Gastroesophageal sphincter (tissue), 4 donors: ENCODE results near the gene SLIT3. TPM values are rescaled to one million over a fixed set of nuclear protein-coding genes. Genes with fewer than 3 reads are reported as not detected.

Experiments
- ATAC-seq: fragments of 150-250 bp; one replicate; pipeline ENCODE4 v1.9.1; 2016; ENCODE audit warnings: mild to moderate bottlenecking, moderate library complexity
- H3K27ac ChIP-seq, 4 donors: fragments of 200-600 bp; sonication (generic) in 3 of 4; 1 replicate in 3 of 4; 2 replicates in 1 of 4; pipeline ENCODE4 v1.5.1; 2016 to 2019
- H3K27me3 ChIP-seq: fragments of 200-600 bp; sonication (generic); one replicate; pipeline ENCODE4 v1.5.1; 2019
- H3K36me3 ChIP-seq, 2 donors: fragments of 200-600 bp; sonication (generic); one replicate each; pipeline ENCODE4 v1.5.1; 2019; ENCODE audit warnings: control low read depth in 1 of 2
- H3K4me1 ChIP-seq, 3 donors: fragments of 200-600 bp; sonication (generic); 1 replicate in 2 of 3; 2 replicates in 1 of 3; pipeline ENCODE4 v1.5.1; 2016 to 2019; ENCODE audit warnings: control low read depth in 2 of 3
- H3K4me3 ChIP-seq, 2 donors: fragments of 200-600 bp; sonication (generic); one replicate each; pipeline ENCODE4 v1.5.1; 2019; ENCODE audit warnings: mild to moderate bottlenecking in 1 of 2, moderate library complexity in 1 of 2
- H3K9me3 ChIP-seq, 3 donors: fragments of 200-600 bp; sonication (generic); one replicate each; pipeline ENCODE4 v1.5.1; 2017 to 2019; ENCODE audit warnings: control low read depth in 2 of 3
- CTCF ChIP-seq, 4 experiments: fragments of 200-600 bp in 2 of 4; fragments of 450-650 bp in 2 of 4; sonication (generic) in 1 of 4; IDR thresholded peaks; one replicate each; pipeline ENCODE4 v1.5.1; 2017 to 2019; ENCODE audit warnings: antibody characterized with exemption in 4 of 4, mild to moderate bottlenecking in 2 of 4, moderate library complexity in 2 of 4
- EP300 ChIP-seq: sonication (generic); formaldehyde crosslinking; IDR thresholded peaks from one replicate; pipeline ENCODE4 v1.6.1; 2017; ENCODE audit warnings: antibody characterized with exemption, mild to moderate bottlenecking
- POLR2A ChIP-seq, 2 donors: fragments of 450-650 bp; IDR thresholded peaks; one replicate each; pipeline ENCODE4 v1.6.1; 2017; ENCODE audit warnings: antibody characterized with exemption in 2 of 2, mild to moderate bottlenecking in 2 of 2, moderate library complexity in 1 of 2
- POLR2AphosphoS5 ChIP-seq: sonication (generic); formaldehyde crosslinking; IDR thresholded peaks from one replicate; pipeline ENCODE4 v1.6.1; 2017; ENCODE audit warnings: antibody characterized with exemption
- WGBS, 2 donors: methylation state at CpG; one replicate each; pipeline ENCODE4 v1.1.5; 2018; ENCODE audit warnings: low coverage in 1 of 2; 5-methylcytosine and 5-hydroxymethylcytosine counted together
- total RNA-seq, 4 donors: library from RNA; depleted of rRNA; stranded (reverse); fragments of >200 nt; gene quantifications; one replicate each; pipeline ENCODE4 v1.1.0, GENCODE V29; 2016

The SLIT3 gene
- total RNA-seq, 4 donors from 2014 or later: 29.6 to 76.3 (median 31.1) TPM

- H3K4me1 ChIP-seq: peaks cover 0 to 68% (median 17%) of the 10 kb centered on the region in 3 donors
- H3K9me3 ChIP-seq: no peaks in the 10 kb centered on the region
- peaks cover 17% of the 10 kb centered on the region for H3K27me3 ChIP-seq
- peak overlapping the region; percentile 57 to 90 (median 90) for H3K27ac ChIP-seq
- no peak overlapping the region for H3K4me3 ChIP-seq
- TF ChIP-seq CTCF (IDR thresholded peaks at IDR 0.05) (no peak), POLR2A (IDR thresholded peaks at IDR 0.05) (no peak), POLR2AphosphoS5 (peak; percentile 41)
- 11 to 40% methylated on average over 9 of the region's 14 CpGs for WGBS, 2 donors
- H3K36me3 ChIP-seq: no peaks in the 10 kb centered on the region
- peak; percentile 28 for ATAC-seq
Measured at GRCh38 chr5:169296419-169297143, 4.4 kb downstream of the SLIT3 start.

- WGBS, 2 donors: 100% methylated on average over 1 of the region's 8 CpGs; no CpG with 5 or more reads in 1 of the 2 donors
- peaks cover 0 to 63% (median 22%) of the 10 kb centered on the region in 3 donors for H3K4me1 ChIP-seq
- ATAC-seq: no peak
- no peak overlapping the region for H3K4me3 ChIP-seq
- TF ChIP-seq CTCF (IDR thresholded peaks at IDR 0.05): no peak
- TF ChIP-seq EP300: no peak
- no peak for TF ChIP-seq POLR2A (IDR thresholded peaks at IDR 0.05)
- TF ChIP-seq POLR2AphosphoS5: no peak
- no peaks in the 10 kb centered on the region for H3K36me3 ChIP-seq
- no peaks in the 10 kb centered on the region for H3K9me3 ChIP-seq
- peaks cover 4% of the 10 kb centered on the region for H3K27me3 ChIP-seq
- H3K27ac ChIP-seq: peak overlapping the region in 1 of 4 donors; percentile 89
Measured at GRCh38 chr5:169295306-169295705, 5.6 kb downstream of the SLIT3 start.

- H3K27ac ChIP-seq: no peak overlapping the region
- H3K27me3 ChIP-seq: no peaks in the 10 kb centered on the region
- 79% methylated on average over 6 of the region's 6 CpGs; no CpG with 5 or more reads in 1 of the 2 donors for WGBS, 2 donors
- H3K4me3 ChIP-seq: no peak overlapping the region
- no peaks in the 10 kb centered on the region for H3K9me3 ChIP-seq
- TF ChIP-seq EP300 (no peak), POLR2AphosphoS5 (no peak), POLR2A (IDR thresholded peaks at IDR 0.05) (no peak), CTCF (IDR thresholded peaks at IDR 0.05) (no peak)
- no peaks in the 10 kb centered on the region for H3K36me3 ChIP-seq
- ATAC-seq: no peak
- H3K4me1 ChIP-seq: peaks cover 1 to 65% (median 24%) of the 10 kb centered on the region in 3 donors
Measured at GRCh38 chr5:169294621-169295020, 6.3 kb downstream of the SLIT3 start.

- Histone ChIP-seq H3K9me3 (no peaks in the 10 kb centered on the region), H3K27me3 (no peaks in the 10 kb centered on the region), H3K4me3 (no peak overlapping the region), H3K27ac (no peak overlapping the region), H3K36me3 (no peaks in the 10 kb centered on the region), H3K4me1 (peaks cover 23 to 65% (median 33%) of the 10 kb centered on the region in 3 donors)
- TF ChIP-seq CTCF (IDR thresholded peaks at IDR 0.05) (no peak), POLR2A (IDR thresholded peaks at IDR 0.05) (no peak), EP300 (no peak), POLR2AphosphoS5 (no peak)
- WGBS, 2 donors: 87 to 88% methylated on average over 3 to 4 of the region's 4 CpGs
- ATAC-seq: no peak
Measured at GRCh38 chr5:169291877-169292276, 9.1 kb downstream of the SLIT3 start.

- Histone ChIP-seq H3K4me1 (peaks cover 23 to 63% (median 34%) of the 10 kb centered on the region in 3 donors), H3K4me3 (no peak overlapping the region), H3K36me3 (no peaks in the 10 kb centered on the region), H3K27me3 (no peaks in the 10 kb centered on the region), H3K27ac (no peak overlapping the region), H3K9me3 (peaks cover 0 to 5% (median 0%) of the 10 kb centered on the region in 3 donors)
- TF ChIP-seq POLR2AphosphoS5 (no peak), EP300 (no peak), POLR2A (IDR thresholded peaks at IDR 0.05) (no peak), CTCF (IDR thresholded peaks at IDR 0.05) (no peak)
- ATAC-seq: no peak
- WGBS, 2 donors: 52 to 68% methylated on average over 5 to 6 of the region's 6 CpGs
Measured at GRCh38 chr5:169290895-169291294, 10.0 kb downstream of the SLIT3 start.
